ENCODE results near the gene KIF4A.
"Not testable (repeated sequence)": the region's sequence is repeated elsewhere in the genome, so short reads cannot be mapped to it uniquely, and the experiment has no call there.

The KIF4A gene

DNA sequence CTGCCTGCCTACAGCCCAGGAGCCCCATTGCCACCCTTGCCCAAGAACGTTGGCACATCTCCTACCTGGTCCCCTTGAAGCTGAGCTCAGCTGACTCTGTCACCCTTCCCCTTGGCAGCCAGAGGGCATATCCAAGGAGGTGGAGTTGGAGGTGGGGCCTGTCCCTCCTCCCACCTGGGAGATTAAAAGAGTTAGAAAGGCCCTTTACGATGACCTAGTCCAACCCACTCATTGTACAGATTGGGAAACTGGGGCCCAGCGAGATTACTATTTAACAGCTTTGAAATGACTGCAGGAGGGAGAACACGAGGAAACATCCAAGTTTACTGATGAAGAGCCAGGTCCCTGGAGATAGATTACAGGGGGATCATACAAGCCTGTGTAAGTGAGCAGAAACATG is 29.8 kb upstream of the KIF4A start, which contains the start of gene P2RY4:
Gene P2RY4, minus strand, starts transcription at position 101 of the 400 bp plus-strand sequence. CDS start 580 bp downstream, outside the sequence.
- H3K9me3 ChIP-seq (ENCODE audit: low read length), result no peaks in the 10 kb centered on the region
- H3K4me1 ChIP-seq (ENCODE audit: insufficient read depth, low read length), result no peaks in the 10 kb centered on the region
- H3K4me3 ChIP-seq (ENCODE audit: low read length), result no peak within 1 kb of the TSS
- no peak within 1 kb of the TSS for H2AFZ ChIP-seq (ENCODE audit: low read depth, low read length)
- H3K27me3 ChIP-seq (ENCODE audit: insufficient read depth, low read length), result no peaks in the 10 kb centered on the region
- no peaks in the 10 kb centered on the region for H3K36me3 ChIP-seq (ENCODE audit: insufficient read depth, low read length)

DNA sequence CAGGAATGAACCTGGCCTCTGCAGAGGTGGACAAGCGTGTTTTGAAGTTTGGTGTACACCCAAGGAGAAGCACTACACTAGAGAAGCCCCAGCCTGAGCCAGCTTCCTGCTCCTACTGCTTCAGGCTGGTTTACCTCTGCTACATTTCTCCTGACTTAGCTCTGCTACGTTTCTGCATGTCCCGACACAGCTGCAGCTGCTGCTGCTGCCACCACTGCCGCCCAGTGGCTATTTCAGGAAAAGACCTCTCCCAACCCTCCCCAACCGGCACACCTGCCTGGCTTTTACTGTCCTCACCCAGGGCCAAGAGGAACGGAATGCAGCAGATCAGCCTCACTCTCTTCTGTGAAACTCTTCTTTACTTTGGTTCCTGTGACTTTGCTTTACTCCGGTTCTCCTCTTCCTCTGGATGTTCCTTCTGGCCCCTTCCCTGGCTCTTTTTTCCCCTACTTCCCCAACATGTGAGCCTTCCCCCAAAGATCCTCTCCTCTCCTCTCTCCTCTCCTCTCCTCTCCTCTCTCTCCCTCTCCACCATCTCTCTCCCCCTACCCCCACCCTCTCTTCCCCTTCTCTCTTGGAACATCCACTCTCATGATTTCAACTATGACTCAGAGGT is 26.8 kb upstream of the KIF4A start:
- Histone ChIP-seq H3K27me3 (ENCODE audit: insufficient read depth, low read length) (no peaks in the 10 kb centered on the region), H3K36me3 (ENCODE audit: insufficient read depth, low read length) (no peaks in the 10 kb centered on the region), H2AFZ (ENCODE audit: low read depth, low read length) (no peak overlapping the region), H3K9me3 (ENCODE audit: low read length) (no peaks in the 10 kb centered on the region), H3K4me1 (ENCODE audit: insufficient read depth, low read length) (no peaks in the 10 kb centered on the region), H3K4me3 (ENCODE audit: low read length) (no peak overlapping the region)

DNA sequence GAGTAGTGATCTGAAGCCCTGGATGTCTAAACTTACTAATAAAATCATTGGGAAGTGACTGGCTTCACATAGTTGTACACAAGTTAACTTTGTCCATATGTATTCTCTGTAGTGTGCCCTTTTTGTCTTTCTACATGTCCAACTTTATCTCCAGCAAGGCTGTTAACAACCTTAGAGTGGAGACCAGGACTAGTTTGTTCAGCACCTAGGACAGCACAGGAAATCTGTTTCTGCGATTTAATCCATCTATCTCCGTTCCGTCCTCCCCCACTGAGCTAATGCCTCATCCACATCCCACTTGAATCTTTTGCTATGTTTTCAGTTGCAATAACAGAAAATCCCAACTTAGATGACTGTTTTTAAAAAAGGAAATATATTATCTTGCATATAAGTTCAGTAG is 25.1 kb upstream of the KIF4A start:
- Histone ChIP-seq H3K36me3 (ENCODE audit: insufficient read depth, low read length) (no peaks in the 10 kb centered on the region), H3K4me1 (ENCODE audit: insufficient read depth, low read length) (no peaks in the 10 kb centered on the region), H3K9me3 (ENCODE audit: low read length) (no peaks in the 10 kb centered on the region), H3K4me3 (ENCODE audit: low read length) (no peak overlapping the region), H3K27me3 (ENCODE audit: insufficient read depth, low read length) (no peaks in the 10 kb centered on the region), H2AFZ (ENCODE audit: low read depth, low read length) (no peak overlapping the region)

DNA sequence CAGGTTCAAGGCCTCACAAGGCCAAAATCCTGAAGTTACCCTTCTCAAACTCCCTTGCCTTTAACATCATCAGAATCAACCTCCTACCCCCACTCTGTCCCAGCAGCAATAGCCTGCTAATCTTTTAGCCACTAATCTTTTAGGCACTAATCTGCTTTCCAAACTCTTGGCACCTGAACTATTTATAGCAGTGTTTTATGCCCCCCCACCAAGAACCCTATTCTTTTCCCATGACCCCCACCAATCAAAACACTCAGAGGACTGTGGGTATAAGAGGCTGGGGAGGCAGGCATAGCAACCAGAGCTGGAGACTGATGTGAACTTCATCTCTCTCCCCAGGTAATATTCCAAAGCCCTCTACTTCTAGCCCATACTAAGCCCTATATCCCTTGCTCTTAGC is 21.9 kb upstream of the KIF4A start, which contains the start of gene ARR3:
Gene ARR3, plus strand, starts transcription at position 301 of the 400 bp plus-strand sequence. CDS start 1,052 bp downstream, outside the sequence.
- H3K9me3 ChIP-seq (ENCODE audit: low read length), result no peaks in the 10 kb centered on the region
- no peak within 1 kb of the TSS for H3K4me3 ChIP-seq (ENCODE audit: low read length)
- H3K4me1 ChIP-seq (ENCODE audit: insufficient read depth, low read length), result no peaks in the 10 kb centered on the region
- no peaks in the 10 kb centered on the region for H3K27me3 ChIP-seq (ENCODE audit: insufficient read depth, low read length)
- H2AFZ ChIP-seq (ENCODE audit: low read depth, low read length), result no peak within 1 kb of the TSS
- H3K36me3 ChIP-seq (ENCODE audit: insufficient read depth, low read length), result no peaks in the 10 kb centered on the region

DNA sequence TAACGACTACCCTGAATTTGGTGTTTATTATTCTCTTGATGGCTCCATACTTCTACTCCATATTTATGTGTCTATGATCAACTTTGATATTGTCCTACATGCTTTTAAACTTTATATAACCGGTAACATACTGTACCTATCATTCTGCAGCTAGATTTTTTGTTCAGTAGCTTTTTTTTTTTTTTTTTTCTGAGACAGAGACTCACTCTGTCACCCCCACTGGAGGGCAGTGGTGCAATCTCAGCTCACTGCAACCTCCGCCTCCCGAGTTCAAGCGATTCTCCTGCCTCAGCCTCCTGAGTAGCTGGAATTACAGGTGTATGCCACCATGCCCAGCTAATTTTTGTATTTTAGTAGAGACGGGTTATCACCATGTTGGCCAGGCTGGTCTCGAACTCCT is 15.9 kb upstream of the KIF4A start:
- H3K4me1 ChIP-seq (ENCODE audit: insufficient read depth, low read length); H3K4me3 ChIP-seq (ENCODE audit: low read length); H3K27me3 ChIP-seq (ENCODE audit: insufficient read depth, low read length); H3K9me3 ChIP-seq (ENCODE audit: low read length); H3K36me3 ChIP-seq (ENCODE audit: insufficient read depth, low read length); H2AFZ ChIP-seq (ENCODE audit: low read depth, low read length): not testable (repeated sequence)

DNA sequence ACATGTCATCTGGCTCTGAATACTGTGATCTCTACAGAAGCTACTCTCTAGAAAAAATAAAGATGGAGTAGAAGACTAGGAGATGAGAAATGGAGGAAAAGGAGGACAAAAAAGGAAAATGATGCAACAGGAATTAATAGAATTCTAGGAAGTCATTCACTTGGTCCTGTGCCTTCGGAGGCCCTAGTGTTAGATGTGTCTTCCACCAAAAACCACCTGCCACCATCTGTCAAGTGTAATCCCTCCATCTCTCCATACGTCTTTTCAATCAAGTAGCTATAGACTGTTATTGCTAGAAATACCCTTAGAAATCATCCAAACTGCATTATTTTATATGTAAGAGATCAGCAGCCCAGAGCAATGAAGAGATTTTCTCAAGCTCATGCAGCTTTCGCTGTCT is 10.8 kb upstream of the KIF4A start:
- no peaks in the 10 kb centered on the region for H3K4me1 ChIP-seq (ENCODE audit: insufficient read depth, low read length)
- no peaks in the 10 kb centered on the region for H3K36me3 ChIP-seq (ENCODE audit: insufficient read depth, low read length)
- no peak overlapping the region for H3K4me3 ChIP-seq (ENCODE audit: low read length)
- no peaks in the 10 kb centered on the region for H3K27me3 ChIP-seq (ENCODE audit: insufficient read depth, low read length)
- no peak overlapping the region for H2AFZ ChIP-seq (ENCODE audit: low read depth, low read length)
- no peaks in the 10 kb centered on the region for H3K9me3 ChIP-seq (ENCODE audit: low read length)

DNA sequence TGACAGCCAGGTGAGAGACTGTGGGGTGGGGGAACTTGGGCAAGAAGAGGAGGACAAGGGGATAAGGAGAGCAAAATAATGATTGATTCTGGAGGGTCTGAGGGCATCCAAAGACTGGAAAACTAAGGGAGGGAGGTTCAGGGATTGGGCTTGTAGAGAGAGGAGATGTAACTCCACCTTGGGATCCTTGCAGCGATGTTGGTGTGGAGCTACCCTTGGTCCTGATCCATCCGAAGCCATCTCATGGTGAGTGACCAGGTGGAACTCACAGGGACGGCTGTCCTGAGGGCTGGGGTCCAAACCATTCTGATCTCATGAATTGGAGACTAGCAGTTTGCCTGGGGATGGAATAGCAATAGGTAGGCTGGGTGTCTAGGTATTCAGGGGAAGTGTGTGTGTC is 9.3 kb upstream of the KIF4A start:
- no peak overlapping the region for H2AFZ ChIP-seq (ENCODE audit: low read depth, low read length)
- H3K27me3 ChIP-seq (ENCODE audit: insufficient read depth, low read length), result no peaks in the 10 kb centered on the region
- H3K4me3 ChIP-seq (ENCODE audit: low read length), result no peak overlapping the region
- H3K36me3 ChIP-seq (ENCODE audit: insufficient read depth, low read length), result no peaks in the 10 kb centered on the region
- no peaks in the 10 kb centered on the region for H3K4me1 ChIP-seq (ENCODE audit: insufficient read depth, low read length)
- H3K9me3 ChIP-seq (ENCODE audit: low read length), result no peaks in the 10 kb centered on the region

DNA sequence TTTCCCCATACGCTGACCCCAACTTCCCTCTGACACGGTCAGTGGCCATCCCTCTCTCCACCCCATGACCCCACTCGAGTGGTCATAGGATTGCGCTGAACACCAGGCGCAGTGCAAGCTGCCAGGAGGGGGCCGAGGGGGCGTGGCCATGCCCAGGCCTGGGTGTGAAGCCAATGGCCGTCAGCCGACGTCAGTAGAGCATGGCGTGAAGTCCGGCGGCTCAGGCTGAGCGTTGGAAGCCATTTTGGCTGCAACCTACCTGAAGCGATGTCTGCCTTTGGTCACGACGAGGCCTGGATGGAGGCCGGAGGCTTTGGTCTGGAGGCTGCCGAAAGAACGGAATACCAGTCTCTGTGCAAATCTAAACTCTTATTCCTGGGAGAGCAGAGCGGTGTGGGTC is 8.0 kb upstream of the KIF4A start, which contains the start of gene RAB41:
Gene RAB41, plus strand, starts transcription at position 222 of the 400 bp plus-strand sequence. Its CDS starts 46 bp downstream, at position 268.
- Histone ChIP-seq H3K4me1 (ENCODE audit: insufficient read depth, low read length) (no peaks in the 10 kb centered on the region), H3K36me3 (ENCODE audit: insufficient read depth, low read length) (peaks cover 3% of the 10 kb centered on the region), H2AFZ (ENCODE audit: low read depth, low read length) (no peak within 1 kb of the TSS), H3K27me3 (ENCODE audit: insufficient read depth, low read length) (no peaks in the 10 kb centered on the region), H3K9me3 (ENCODE audit: low read length) (no peaks in the 10 kb centered on the region), H3K4me3 (ENCODE audit: low read length) (no peak within 1 kb of the TSS)

DNA sequence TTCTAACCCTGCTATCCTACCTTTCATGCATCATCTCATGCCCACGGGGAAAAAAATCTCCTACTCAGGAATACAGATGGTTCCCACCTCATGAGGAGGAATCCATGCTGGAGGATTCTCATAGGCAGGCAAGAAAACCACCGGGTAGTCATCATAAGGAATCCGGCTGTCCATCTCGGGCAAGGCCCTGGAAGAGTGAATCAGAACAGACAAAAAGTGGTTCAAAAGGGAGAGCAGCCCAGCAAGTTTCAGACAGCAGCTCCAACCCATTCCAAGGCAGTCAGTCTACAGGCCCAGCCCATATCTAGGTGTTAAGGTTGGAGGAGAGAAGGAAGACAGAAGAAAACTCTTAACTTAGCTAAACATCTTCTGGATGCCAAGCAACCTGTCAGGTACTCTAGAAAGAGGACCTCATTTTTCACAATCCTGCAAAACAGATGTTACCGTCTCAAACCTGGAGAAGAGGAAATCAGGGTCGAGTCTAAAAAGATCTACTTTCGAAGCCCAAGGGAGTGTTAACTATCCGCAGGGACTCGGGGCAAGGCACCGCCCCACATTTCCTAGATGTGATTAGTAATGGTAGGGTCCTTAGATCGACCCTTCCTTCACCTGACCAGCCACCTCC is 624 bp upstream of the KIF4A start:
- Histone ChIP-seq H3K4me3 (ENCODE audit: low read length) (peak overlapping the region; percentile 70), H3K27me3 (ENCODE audit: insufficient read depth, low read length) (no peaks in the 10 kb centered on the region), H3K9me3 (ENCODE audit: low read length) (no peaks in the 10 kb centered on the region), H3K4me1 (ENCODE audit: insufficient read depth, low read length) (peaks cover 2% of the 10 kb centered on the region), H2AFZ (ENCODE audit: low read depth, low read length) (no peak overlapping the region), H3K36me3 (ENCODE audit: insufficient read depth, low read length) (peaks cover 10% of the 10 kb centered on the region)

DNA sequence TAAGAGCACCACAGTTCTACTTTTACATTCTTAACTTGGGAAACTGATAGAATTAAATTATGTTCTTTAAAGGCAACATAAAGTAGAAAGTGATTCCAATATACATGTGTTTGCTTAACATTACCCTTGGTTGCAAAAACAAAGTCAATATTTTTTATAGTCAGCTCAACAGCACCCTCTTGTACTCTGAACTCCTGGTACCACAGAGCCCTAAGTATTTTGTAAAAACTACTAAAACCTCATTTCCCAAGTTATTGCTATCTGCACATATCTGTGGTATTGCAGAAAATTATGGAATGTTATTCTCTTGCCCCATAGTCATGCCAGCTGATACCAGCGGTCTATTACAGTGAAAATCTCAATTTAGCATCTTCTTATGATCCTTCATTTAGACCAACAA is 2.9 kb downstream of the KIF4A start:
- H3K4me3 ChIP-seq (ENCODE audit: low read length), result no peak overlapping the region
- no peaks in the 10 kb centered on the region for H3K9me3 ChIP-seq (ENCODE audit: low read length)
- H3K27me3 ChIP-seq (ENCODE audit: insufficient read depth, low read length), result no peaks in the 10 kb centered on the region
- no peak overlapping the region for H2AFZ ChIP-seq (ENCODE audit: low read depth, low read length)
- peaks cover 2% of the 10 kb centered on the region for H3K4me1 ChIP-seq (ENCODE audit: insufficient read depth, low read length)
- peaks cover 9% of the 10 kb centered on the region for H3K36me3 ChIP-seq (ENCODE audit: insufficient read depth, low read length)

DNA sequence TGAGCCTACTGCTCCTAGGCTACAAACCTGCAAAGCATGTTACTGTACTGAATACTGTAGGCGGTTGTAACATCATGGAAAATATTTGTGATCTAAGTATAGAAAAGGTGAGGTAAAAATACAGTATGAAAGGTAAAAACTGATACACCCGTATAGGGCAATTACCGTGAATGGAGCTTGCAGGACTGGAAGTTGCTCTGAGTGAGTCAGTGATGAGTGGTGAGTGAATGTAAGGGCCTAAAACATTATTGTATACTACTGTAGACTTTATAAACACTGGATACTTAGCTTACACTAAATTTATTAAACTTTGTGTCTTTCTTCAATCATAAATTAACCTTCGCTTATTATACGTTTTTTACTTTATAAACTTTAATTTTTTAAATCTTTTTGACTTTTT is 3.7 kb downstream of the KIF4A start:
- Histone ChIP-seq H3K4me1 (ENCODE audit: insufficient read depth, low read length) (peaks cover 2% of the 10 kb centered on the region), H3K4me3 (ENCODE audit: low read length) (no peak overlapping the region), H3K9me3 (ENCODE audit: low read length) (no peaks in the 10 kb centered on the region), H3K36me3 (ENCODE audit: insufficient read depth, low read length) (peaks cover 9% of the 10 kb centered on the region), H2AFZ (ENCODE audit: low read depth, low read length) (no peak overlapping the region), H3K27me3 (ENCODE audit: insufficient read depth, low read length) (no peaks in the 10 kb centered on the region)

DNA sequence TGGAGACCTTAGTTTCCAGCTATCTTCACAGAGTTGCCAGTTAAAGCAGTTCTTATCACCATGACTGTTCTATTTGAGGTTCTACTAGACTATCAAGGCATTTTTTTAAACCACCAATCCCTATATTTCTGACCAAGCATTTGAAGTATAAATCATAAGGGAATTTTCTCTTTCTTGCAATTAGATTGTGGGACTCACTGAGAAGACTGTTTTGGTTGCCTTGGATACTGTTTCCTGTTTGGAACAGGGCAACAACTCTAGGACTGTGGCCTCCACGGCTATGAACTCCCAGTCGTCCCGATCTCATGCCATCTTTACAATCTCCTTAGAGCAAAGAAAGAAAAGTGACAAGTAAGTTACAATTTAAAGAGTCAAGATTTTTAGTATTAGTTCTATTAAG is 11.8 kb downstream of the KIF4A start:
- H3K36me3 ChIP-seq (ENCODE audit: insufficient read depth, low read length), result peaks cover 25% of the 10 kb centered on the region
- no peaks in the 10 kb centered on the region for H3K4me1 ChIP-seq (ENCODE audit: insufficient read depth, low read length)

DNA sequence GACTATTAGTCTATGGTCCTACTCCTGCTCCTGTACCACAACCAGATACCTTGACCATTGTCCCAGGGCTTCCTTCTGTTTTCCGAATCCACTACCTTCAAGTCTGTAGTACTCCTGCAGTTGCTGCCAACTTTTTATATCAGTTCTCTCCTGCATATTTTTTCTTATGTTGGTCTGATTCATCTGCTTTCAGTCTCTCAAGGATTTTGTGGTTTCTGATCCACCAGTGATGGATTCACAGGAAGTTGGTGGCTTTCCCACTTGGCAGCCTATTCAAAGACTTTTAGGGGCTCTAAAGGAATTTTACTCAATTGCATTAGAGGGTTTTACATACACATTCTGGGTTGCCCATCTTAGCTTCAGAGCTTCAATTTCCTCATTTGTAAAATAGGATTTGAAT is 23.6 kb downstream of the KIF4A start:
- H3K36me3 ChIP-seq (ENCODE audit: insufficient read depth, low read length), result peaks cover 4% of the 10 kb centered on the region
- H3K27me3 ChIP-seq (ENCODE audit: insufficient read depth, low read length), result no peaks in the 10 kb centered on the region
- H3K4me1 ChIP-seq (ENCODE audit: insufficient read depth, low read length), result no peaks in the 10 kb centered on the region
- H2AFZ ChIP-seq (ENCODE audit: low read depth, low read length), result no peak overlapping the region
- no peak overlapping the region for H3K4me3 ChIP-seq (ENCODE audit: low read length)
- no peaks in the 10 kb centered on the region for H3K9me3 ChIP-seq (ENCODE audit: low read length)

More for the DNA sequence above, 11.8 kb downstream of the KIF4A start:
- Histone ChIP-seq H2AFZ (ENCODE audit: low read depth, low read length) (no peak overlapping the region), H3K9me3 (ENCODE audit: low read length) (no peaks in the 10 kb centered on the region), H3K27me3 (ENCODE audit: insufficient read depth, low read length) (no peaks in the 10 kb centered on the region), H3K4me3 (ENCODE audit: low read length) (no peak overlapping the region)
